ENCODE results near the gene DGKD.

GRCh38 chr2:233482616-233483015 lies 128.3 kb downstream of the DGKD start:
- no peak for TF ChIP-seq POLR2A (IDR thresholded peaks at IDR 0.05)
- no peak for TF ChIP-seq CTCF (IDR thresholded peaks at IDR 0.05)
